HepG2 (cell line): Measurements from ENCODE around the gene POMGNT2. TPM values are rescaled to one million over a fixed set of nuclear protein-coding genes. Genes with fewer than 3 reads are reported as not detected.

ENCODE experiments used
- GTF3A ChIP-seq: sonication (generic); formaldehyde crosslinking; conservative IDR thresholded peaks from 2 replicates; pipeline ENCODE4 v1.4.0; 2020; ENCODE audit warnings: mild to moderate bottlenecking, missing genetic modification reagents
- SOX5 ChIP-seq: IDR thresholded peaks from 2 replicates; pipeline ENCODE4 v1.6.1; 2016; ENCODE audit warnings: borderline replicate concordance
- TAF1 ChIP-seq: sonication (generic); formaldehyde crosslinking; IDR thresholded peaks from 2 replicates; pipeline ENCODE4 v1.4.0; 2020; ENCODE audit warnings: missing genetic modification reagents
- YEATS4 ChIP-seq: sonication (generic); formaldehyde crosslinking; IDR thresholded peaks from 2 replicates; pipeline ENCODE4 v1.4.0; 2020; ENCODE audit warnings: missing genetic modification reagents, borderline replicate concordance
- YY1 ChIP-seq: IDR thresholded peaks from 2 replicates; pipeline ENCODE4 v1.6.1; 2011; ENCODE audit warnings: low read length, low read depth, moderate library complexity, mild to moderate bottlenecking; ENCODE audit not compliant: insufficient read depth, insufficient replicate concordance
- ZFY ChIP-seq: sonication (generic); formaldehyde crosslinking; IDR thresholded peaks from 2 replicates; pipeline ENCODE4 v1.4.0; 2020; ENCODE audit warnings: missing genetic modification reagents
- ZNF143 ChIP-seq: sonication (generic); formaldehyde crosslinking; IDR thresholded peaks from 2 replicates; pipeline ENCODE4 v1.4.0; 2020; ENCODE audit warnings: missing genetic modification reagents
- ZNF225 ChIP-seq: sonication (generic); formaldehyde crosslinking; IDR thresholded peaks from 2 replicates; pipeline ENCODE4 v1.4.0; 2020; ENCODE audit warnings: mild to moderate bottlenecking, missing genetic modification reagents
- ZNF501 ChIP-seq: sonication (generic); formaldehyde crosslinking; IDR thresholded peaks from 2 replicates; pipeline ENCODE4 v1.5.1; 2020; ENCODE audit warnings: mild to moderate bottlenecking, moderate library complexity, missing genetic modification reagents
- ZNF674 ChIP-seq: sonication (generic); formaldehyde crosslinking; IDR thresholded peaks from 2 replicates; pipeline ENCODE4 v1.5.0; 2020; ENCODE audit warnings: low read depth, mild to moderate bottlenecking, missing genetic modification reagents
- ZNF850 ChIP-seq: sonication (generic); formaldehyde crosslinking; conservative IDR thresholded peaks from 2 replicates; pipeline ENCODE4 v1.9.0; 2021; ENCODE audit warnings: mild to moderate bottlenecking, missing genetic modification reagents
- ZSCAN31 ChIP-seq: sonication (generic); formaldehyde crosslinking; IDR thresholded peaks from 2 replicates; pipeline ENCODE4 v1.5.0; 2020; ENCODE audit warnings: low read depth, mild to moderate bottlenecking, missing genetic modification reagents
- polyA plus RNA-seq, 8 experiments: library from polyadenylated mRNA; depleted of rRNA in 3 of 8; stranded (reverse) in 7 of 8; unstranded in 1 of 8; fragments of >200 nt; fragmentation: Illumina TruSeq in 4 of 8; extraction: Trizol in 4 of 8; gene quantifications; 2 replicates each; pipeline versions ENCODE4 v1.2.1 to v1.2.3, GENCODE V29; 2011 to 2016; ENCODE audit warnings: low read depth in 4 of 8, missing spikeins in 1 of 8, mixed read lengths in 1 of 8; ENCODE audit not compliant: insufficient read depth in 1 of 8
- total RNA-seq, 5 experiments: library from RNA; depleted of rRNA; stranded (reverse); fragments of >200 nt; fragmentation: Illumina TruSeq; extraction: Trizol; gene quantifications; 2 replicates each; pipeline ENCODE4 v1.2.3, GENCODE V29; 2016; ENCODE audit warnings: low read depth in 1 of 5
- TF ChIP-seq, protein P1 (sequence below): sonication (generic); formaldehyde crosslinking; IDR thresholded peaks from 2 replicates; pipeline ENCODE4 v1.4.0; 2020; ENCODE audit warnings: missing genetic modification reagents
- TF ChIP-seq, protein P2 (sequence below): sonication (generic); formaldehyde crosslinking; IDR thresholded peaks from 2 replicates; pipeline ENCODE4 v1.4.0; 2020; ENCODE audit warnings: mild to moderate bottlenecking, missing genetic modification reagents

The POMGNT2 gene
- total and polyA plus RNA-seq, 2 of the 13 experiments (the other 11 are each of a cell fraction or from before 2014, with no cell fraction given) = 10.5 to 12.4 TPM

- TF ChIP-seq YY1 (peak; percentile 68), YEATS4 (peak; percentile 35; the same call in 1 of the 2 replicates), ZNF225 (CRISPR knock-in tag) (0 out of 2 replicates have a peak, but pooled peaks have one; percentile 25), GTF3A (CRISPR knock-in tag) (no peak), SOX5 (CRISPR knock-in tag) (peak; percentile 17; the same call in 1 of the 2 replicates), ZNF850 (CRISPR knock-in tag) (no peak), ZNF674 (CRISPR knock-in tag) (no peak), ZNF501 (CRISPR knock-in tag) (peak; percentile 22; the same call in 1 of the 2 replicates), ZFY (peak; percentile 83), ZNF143 (CRISPR knock-in tag) (peak; percentile 92), TAF1 (CRISPR knock-in tag) (peak; percentile 29; the same call in 1 of the 2 replicates), ZSCAN31 (CRISPR knock-in tag) (0 out of 2 replicates have a peak, but pooled peaks have one; percentile 48)
- TF ChIP-seq, protein P1, sequence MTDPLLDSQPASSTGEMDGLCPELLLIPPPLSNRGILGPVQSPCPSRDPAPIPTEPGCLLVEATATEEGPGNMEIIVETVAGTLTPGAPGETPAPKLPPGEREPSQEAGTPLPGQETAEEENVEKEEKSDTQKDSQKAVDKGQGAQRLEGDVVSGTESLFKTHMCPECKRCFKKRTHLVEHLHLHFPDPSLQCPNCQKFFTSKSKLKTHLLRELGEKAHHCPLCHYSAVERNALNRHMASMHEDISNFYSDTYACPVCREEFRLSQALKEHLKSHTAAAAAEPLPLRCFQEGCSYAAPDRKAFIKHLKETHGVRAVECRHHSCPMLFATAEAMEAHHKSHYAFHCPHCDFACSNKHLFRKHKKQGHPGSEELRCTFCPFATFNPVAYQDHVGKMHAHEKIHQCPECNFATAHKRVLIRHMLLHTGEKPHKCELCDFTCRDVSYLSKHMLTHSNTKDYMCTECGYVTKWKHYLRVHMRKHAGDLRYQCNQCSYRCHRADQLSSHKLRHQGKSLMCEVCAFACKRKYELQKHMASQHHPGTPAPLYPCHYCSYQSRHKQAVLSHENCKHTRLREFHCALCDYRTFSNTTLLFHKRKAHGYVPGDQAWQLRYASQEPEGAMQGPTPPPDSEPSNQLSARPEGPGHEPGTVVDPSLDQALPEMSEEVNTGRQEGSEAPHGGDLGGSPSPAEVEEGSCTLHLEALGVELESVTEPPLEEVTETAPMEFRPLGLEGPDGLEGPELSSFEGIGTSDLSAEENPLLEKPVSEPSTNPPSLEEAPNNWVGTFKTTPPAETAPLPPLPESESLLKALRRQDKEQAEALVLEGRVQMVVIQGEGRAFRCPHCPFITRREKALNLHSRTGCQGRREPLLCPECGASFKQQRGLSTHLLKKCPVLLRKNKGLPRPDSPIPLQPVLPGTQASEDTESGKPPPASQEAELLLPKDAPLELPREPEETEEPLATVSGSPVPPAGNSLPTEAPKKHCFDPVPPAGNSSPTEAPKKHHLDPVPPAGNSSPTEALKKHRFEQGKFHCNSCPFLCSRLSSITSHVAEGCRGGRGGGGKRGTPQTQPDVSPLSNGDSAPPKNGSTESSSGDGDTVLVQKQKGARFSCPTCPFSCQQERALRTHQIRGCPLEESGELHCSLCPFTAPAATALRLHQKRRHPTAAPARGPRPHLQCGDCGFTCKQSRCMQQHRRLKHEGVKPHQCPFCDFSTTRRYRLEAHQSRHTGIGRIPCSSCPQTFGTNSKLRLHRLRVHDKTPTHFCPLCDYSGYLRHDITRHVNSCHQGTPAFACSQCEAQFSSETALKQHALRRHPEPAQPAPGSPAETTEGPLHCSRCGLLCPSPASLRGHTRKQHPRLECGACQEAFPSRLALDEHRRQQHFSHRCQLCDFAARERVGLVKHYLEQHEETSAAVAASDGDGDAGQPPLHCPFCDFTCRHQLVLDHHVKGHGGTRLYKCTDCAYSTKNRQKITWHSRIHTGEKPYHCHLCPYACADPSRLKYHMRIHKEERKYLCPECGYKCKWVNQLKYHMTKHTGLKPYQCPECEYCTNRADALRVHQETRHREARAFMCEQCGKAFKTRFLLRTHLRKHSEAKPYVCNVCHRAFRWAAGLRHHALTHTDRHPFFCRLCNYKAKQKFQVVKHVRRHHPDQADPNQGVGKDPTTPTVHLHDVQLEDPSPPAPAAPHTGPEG (CRISPR knock-in tag) = 0 out of 2 replicates have a peak, but pooled peaks have one; percentile 55
- TF ChIP-seq, protein P2, sequence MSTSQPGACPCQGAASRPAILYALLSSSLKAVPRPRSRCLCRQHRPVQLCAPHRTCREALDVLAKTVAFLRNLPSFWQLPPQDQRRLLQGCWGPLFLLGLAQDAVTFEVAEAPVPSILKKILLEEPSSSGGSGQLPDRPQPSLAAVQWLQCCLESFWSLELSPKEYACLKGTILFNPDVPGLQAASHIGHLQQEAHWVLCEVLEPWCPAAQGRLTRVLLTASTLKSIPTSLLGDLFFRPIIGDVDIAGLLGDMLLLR (CRISPR knock-in tag) = no peak
Observed at GRCh38 chr3:43105596-43106292, at the start of gene POMGNT2 (continued).
